Activated naive CD8-positive, alpha-beta T cell (primary cell): Measurements from ENCODE around the gene DENND1A.
A peak's percentile ranks its signal among the peaks of the same experiment; 100 is the strongest.
"Not testable (repeated sequence)": the region's sequence is repeated elsewhere in the genome, so short reads cannot be mapped to it uniquely, and the experiment has no call there.

ENCODE experiments used
- H3K27ac Mint-ChIP-seq: one replicate; pipeline ENCODE4 v1.8.0; 2021; ENCODE audit warnings: mixed read lengths
- H3K27me3 Mint-ChIP-seq: one replicate; pipeline ENCODE4 v1.8.0; 2021; ENCODE audit warnings: mixed read lengths
- H3K36me3 Mint-ChIP-seq: one replicate; pipeline ENCODE4 v1.8.0; 2021; ENCODE audit warnings: mixed read lengths
- H3K4me1 Mint-ChIP-seq: one replicate; pipeline ENCODE4 v1.8.0; 2021; ENCODE audit warnings: low read depth, mixed read lengths
- H3K4me3 Mint-ChIP-seq: one replicate; pipeline ENCODE4 v1.8.0; 2021; ENCODE audit warnings: mild to moderate bottlenecking, mixed read lengths
- H3K9me3 Mint-ChIP-seq: one replicate; pipeline ENCODE4 v1.8.0; 2021; ENCODE audit warnings: low read depth, mixed read lengths

The DENND1A gene, protein sequence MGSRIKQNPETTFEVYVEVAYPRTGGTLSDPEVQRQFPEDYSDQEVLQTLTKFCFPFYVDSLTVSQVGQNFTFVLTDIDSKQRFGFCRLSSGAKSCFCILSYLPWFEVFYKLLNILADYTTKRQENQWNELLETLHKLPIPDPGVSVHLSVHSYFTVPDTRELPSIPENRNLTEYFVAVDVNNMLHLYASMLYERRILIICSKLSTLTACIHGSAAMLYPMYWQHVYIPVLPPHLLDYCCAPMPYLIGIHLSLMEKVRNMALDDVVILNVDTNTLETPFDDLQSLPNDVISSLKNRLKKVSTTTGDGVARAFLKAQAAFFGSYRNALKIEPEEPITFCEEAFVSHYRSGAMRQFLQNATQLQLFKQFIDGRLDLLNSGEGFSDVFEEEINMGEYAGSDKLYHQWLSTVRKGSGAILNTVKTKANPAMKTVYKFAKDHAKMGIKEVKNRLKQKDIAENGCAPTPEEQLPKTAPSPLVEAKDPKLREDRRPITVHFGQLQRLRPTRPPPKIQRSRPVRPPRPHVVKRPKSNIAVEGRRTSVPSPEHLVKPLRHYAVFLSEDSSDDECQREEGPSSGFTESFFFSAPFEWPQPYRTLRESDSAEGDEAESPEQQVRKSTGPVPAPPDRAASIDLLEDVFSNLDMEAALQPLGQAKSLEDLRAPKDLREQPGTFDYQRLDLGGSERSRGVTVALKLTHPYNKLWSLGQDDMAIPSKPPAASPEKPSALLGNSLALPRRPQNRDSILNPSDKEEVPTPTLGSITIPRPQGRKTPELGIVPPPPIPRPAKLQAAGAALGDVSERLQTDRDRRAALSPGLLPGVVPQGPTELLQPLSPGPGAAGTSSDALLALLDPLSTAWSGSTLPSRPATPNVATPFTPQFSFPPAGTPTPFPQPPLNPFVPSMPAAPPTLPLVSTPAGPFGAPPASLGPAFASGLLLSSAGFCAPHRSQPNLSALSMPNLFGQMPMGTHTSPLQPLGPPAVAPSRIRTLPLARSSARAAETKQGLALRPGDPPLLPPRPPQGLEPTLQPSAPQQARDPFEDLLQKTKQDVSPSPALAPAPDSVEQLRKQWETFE

DNA sequence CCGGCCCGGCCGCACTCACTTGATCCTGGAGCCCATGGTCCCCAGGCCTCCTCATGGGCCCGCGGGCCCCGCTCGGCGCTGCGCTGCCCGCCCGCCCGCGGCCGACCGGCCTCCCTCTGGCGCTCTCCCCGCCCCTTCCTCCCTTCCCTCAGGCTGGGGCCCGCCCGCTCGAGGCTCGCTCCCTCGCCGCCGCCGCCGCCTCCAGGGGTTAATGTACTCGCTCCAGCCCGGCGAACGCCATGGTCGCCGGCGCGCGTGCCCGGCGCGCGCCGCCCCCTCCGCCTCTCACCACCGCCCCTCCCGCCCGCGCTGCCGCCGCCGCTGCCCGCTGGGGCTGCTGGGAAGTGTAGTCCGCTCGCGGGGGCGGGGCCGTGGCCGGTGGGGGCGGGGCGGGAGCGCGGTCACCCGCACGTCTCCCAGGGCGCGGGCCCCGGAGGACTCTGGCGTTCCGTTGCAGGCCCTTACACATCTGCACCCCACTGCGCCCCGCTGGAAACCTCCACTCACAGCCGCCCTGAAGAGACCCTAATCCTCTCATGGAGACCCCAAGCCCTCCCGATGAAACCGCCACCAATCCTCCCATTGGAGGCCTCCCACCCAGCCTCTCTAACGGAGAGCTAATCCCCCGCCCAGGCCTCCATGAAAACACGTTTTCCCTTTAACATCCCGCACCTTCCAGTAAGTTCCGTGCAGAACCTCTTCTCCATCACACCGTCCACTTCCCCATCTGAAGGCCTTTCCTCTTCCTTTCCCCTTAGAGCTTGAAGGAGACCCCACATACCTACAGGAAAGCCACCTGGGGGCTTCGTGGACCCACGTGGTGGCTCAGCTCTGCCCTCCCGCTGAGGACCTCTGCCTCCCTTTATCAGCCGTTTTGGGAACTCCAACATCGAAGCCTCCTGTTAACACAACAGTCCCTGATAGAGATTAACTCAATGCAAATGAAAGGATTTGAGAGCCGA is at the start of gene DENND1A:
Gene DENND1A (minus strand): TSS at position 257 of the 962 bp plus-strand sequence. CDS start 221 bp downstream, at position 36.
- peaks cover 36% of the 10 kb centered on the region for H3K4me1 Mint-ChIP-seq
- H3K36me3 Mint-ChIP-seq: no peaks in the 10 kb centered on the region
- no peaks in the 10 kb centered on the region for H3K9me3 Mint-ChIP-seq
- peak within 1 kb of the TSS; percentile 90 for H3K4me3 Mint-ChIP-seq
- H3K27ac Mint-ChIP-seq: peak within 1 kb of the TSS; percentile 87
- H3K27me3 Mint-ChIP-seq: no peaks in the 10 kb centered on the region

DNA sequence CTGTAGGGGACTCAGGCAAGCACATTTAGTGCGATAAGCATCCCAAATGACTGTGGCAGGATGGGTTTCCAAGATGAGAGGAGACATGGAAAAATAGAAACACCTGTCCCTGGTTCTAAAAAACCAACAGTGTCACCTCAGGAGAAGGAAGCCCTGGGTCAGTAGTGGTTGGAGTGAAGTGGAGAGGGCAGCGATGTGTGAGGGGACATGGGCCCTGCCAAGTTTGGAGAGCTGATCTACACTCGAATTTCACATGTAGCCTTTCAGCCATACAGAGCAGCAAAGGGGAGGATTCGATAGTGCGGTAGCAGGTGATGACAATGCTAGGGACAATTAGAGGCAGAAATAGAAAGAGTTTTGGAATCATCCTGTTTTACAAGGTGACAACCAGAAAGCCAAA is 49.1 kb upstream of the DENND1A start:
- Mint-ChIP-seq H3K4me3 (no peak overlapping the region), H3K36me3 (no peaks in the 10 kb centered on the region), H3K9me3 (no peaks in the 10 kb centered on the region), H3K4me1 (no peaks in the 10 kb centered on the region), H3K27me3 (peaks cover 11% of the 10 kb centered on the region), H3K27ac (no peak overlapping the region)

DNA sequence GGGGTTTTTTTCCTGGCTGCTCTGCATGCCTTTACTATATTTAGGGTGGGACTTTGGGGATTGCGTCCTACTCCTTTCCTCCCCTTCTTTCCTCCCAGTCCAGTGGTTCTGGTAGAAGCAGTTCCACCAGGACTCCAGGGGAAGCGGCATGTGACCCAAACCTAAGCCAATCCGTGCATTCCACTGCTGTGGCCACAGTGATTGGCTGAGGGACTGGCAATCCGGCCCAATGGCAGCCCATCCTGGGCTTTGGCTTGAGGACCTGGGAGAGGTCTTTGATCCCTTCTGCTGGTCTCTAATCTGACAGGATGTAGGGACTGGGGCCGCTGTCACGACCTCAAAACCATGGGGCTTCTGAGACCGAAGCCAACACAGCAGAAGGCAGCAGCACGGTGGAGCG is 46.7 kb upstream of the DENND1A start:
- H3K36me3 Mint-ChIP-seq, H3K27ac Mint-ChIP-seq, H3K4me3 Mint-ChIP-seq, H3K4me1 Mint-ChIP-seq, H3K9me3 Mint-ChIP-seq: not testable (repeated sequence)
- H3K27me3 Mint-ChIP-seq: peaks cover 11% of the 10 kb centered on the region

DNA sequence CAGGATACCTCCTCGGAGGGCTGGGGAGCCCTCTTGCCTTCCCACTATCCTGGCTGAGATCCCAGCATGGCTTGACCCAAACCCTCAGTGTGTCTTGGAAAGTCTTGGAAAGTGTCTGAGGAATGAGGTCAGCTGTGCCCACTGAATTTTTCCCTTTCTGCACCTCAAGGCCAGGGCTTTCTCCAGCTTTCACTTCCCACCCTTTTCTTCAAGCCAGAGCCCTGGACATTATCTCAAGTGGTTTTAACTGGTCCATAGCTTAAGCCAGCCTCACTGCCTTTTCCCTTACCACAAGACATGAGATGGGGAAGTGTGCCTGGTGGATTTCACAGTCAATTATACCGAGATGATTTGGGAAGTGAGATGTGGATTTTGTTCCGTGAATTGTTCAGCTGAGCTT is 45.9 kb upstream of the DENND1A start:
- Mint-ChIP-seq H3K36me3 (no peaks in the 10 kb centered on the region), H3K9me3 (no peaks in the 10 kb centered on the region), H3K27me3 (peaks cover 8% of the 10 kb centered on the region), H3K4me3 (no peak overlapping the region), H3K27ac (no peak overlapping the region), H3K4me1 (no peaks in the 10 kb centered on the region)

DNA sequence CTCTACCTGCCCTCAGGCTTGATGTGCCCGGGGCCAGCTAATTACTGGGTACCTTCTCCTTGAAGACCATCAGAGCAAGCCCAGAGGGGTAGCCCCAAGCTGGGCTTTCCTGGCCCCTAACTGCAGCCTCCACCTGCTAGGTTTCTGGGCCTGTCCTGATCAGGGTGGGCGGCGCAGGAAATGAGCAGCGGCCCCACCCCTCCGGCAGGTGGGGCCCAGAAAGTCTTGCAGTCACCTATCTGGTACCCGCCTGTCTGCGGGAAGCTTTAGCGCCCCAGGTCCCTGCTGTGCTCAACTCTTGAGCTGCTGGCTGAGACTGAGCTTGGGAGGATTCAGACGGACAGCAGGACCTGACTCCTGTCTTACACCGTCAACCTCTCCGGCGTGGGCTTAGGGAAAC is 44.5 kb upstream of the DENND1A start:
- peaks cover 6% of the 10 kb centered on the region for H3K27me3 Mint-ChIP-seq

DNA sequence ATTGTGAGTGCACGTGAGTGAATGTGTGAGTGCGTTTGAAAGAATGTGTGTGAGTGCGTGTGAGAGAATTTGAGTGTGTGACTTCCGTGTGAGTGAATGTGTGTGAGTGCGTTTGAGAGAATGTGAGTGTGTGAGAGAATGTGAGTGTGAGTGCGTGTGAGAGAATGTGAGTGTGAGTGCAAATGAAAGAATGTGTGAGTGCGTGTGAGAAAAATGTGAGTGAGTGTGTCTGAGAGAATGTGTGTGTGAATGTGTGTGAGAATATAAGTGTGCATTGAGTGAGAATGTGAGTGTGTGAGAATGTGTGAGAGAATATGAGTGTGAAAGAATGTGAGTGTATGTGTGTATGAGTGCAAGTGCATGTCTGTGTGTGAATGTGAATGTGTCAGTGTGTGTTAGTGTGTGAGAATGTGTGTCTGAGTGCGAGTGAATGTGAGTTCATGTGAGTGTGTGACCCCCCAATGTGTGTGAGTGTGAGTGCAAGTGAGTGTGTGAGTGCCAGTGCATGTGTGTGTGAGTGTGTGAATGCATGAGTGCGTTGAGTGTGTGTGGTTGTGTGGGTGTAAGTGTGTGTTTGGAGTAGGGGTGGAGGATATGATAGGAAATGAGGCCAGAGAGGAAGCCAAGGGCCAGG is 43.8 kb upstream of the DENND1A start:
- Mint-ChIP-seq H3K4me3 (no peak overlapping the region), H3K27me3 (peaks cover 6% of the 10 kb centered on the region), H3K36me3 (no peaks in the 10 kb centered on the region), H3K9me3 (no peaks in the 10 kb centered on the region), H3K27ac (no peak overlapping the region), H3K4me1 (no peaks in the 10 kb centered on the region)

More for the DNA sequence above, 44.5 kb upstream of the DENND1A start:
- Mint-ChIP-seq H3K9me3 (no peaks in the 10 kb centered on the region), H3K27ac (no peak overlapping the region), H3K36me3 (no peaks in the 10 kb centered on the region), H3K4me3 (no peak overlapping the region), H3K4me1 (no peaks in the 10 kb centered on the region)

DNA sequence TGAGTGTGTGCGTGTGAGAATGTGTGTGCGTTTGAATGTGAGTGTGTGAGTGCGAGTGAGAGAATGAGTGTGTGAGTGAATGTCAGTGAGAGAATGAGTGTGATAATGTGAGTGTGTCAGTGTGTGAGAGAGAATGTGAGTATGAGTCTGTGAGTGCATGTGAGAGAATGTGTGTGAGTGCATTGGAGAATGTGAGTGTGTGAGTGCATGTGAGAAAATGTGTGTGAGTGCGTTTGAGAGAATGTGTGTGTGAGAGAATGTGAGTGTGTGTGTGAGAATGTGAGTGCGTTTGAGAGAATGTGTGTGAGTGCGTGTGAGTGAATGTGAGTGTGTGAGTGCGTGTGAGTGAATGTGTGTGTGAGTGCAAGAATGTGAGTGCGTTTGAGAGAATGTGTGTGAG is 42.7 kb upstream of the DENND1A start:
- Mint-ChIP-seq H3K9me3 (no peaks in the 10 kb centered on the region), H3K36me3 (no peaks in the 10 kb centered on the region), H3K4me1 (no peaks in the 10 kb centered on the region), H3K27ac (no peak overlapping the region), H3K27me3 (peaks cover 7% of the 10 kb centered on the region), H3K4me3 (no peak overlapping the region)

DNA sequence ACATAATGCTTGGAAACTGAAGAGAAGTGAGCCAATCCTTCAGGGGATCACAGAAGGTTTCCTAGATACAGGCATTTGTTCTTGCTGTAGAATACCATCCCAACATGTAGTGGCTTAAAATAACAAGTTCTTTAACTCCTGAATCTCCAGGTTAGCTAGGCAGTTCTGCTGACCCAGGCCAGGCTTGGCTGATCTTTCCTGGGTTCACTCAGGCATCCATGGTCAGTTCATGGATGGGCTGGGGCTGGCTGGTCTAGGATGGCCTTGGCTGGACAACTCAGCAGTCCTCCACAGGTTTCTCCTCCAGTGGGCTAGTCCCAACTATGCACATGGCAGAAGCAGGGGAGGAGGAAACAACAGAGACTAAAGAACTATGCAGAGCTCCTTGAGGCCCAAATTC is 37.4 kb upstream of the DENND1A start:
- Mint-ChIP-seq H3K27me3 (peaks cover 17% of the 10 kb centered on the region), H3K36me3 (no peaks in the 10 kb centered on the region), H3K4me3 (no peak overlapping the region), H3K9me3 (no peaks in the 10 kb centered on the region), H3K27ac (no peak overlapping the region), H3K4me1 (peaks cover 5% of the 10 kb centered on the region)

DNA sequence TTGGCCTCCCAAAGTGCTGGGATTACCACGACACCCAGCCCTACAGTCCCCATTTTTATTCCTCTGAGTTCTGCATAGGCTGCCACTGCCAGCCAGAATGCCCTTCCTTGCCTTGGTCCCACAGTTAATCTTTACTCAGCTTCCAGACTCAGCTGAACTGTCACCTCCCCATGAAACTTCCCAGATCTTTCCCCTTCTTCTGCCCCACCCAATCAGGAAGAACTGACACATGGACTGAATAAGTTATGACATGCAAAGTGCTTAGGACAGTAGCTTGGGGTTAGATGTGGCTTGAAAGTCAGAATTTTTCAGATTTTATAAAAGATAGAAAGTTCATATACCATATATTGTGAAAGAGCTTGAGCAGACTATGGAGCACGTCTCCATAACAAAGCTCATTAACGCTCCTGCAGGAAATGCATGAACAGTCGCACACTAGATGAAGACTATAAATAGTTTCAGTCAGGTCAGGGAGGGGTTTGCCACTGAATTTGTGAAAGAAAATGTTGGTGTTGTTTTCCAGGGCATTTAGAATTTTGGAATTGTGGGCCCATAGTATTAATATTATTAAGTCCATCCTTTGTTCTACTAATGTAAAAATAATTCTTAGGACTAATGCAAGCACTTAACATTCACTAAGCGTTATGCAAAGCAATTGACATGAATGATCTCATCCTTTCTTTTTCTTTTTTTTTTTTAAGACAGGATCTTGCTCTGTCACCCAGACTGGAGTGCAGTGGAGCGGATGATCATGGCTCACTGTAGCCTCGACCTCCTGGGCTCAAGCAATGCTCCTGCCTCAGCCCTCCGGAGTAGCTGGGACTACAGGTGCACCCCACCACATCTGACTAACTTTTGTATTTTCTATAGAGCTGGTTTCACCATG is 36.1 kb upstream of the DENND1A start:
- no peak overlapping the region for H3K4me3 Mint-ChIP-seq
- peaks cover 17% of the 10 kb centered on the region for H3K27me3 Mint-ChIP-seq
- no peaks in the 10 kb centered on the region for H3K9me3 Mint-ChIP-seq
- H3K27ac Mint-ChIP-seq: no peak overlapping the region
- peaks cover 5% of the 10 kb centered on the region for H3K4me1 Mint-ChIP-seq
- H3K36me3 Mint-ChIP-seq: no peaks in the 10 kb centered on the region

DNA sequence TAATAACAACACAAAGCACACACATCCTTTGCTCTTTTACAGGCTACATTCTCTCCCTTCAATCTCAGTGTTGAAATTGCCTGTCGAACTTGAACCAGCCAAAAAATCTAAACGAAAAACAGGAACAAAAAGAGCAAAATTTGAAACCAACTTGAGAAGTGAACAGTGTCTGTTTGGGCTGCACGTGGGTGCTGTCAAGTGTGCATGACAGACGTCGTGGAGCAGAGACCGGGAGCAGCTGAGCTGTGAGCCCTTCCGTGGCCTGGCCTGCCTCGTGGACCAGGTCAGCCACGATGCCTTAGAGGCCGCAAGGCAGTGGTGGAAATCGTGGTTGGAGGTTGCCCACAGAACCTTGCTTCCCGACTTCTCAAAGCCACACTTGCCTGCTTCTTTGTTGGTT is 34.8 kb upstream of the DENND1A start:
- H3K27me3 Mint-ChIP-seq: peaks cover 14% of the 10 kb centered on the region
- no peaks in the 10 kb centered on the region for H3K36me3 Mint-ChIP-seq
- H3K4me3 Mint-ChIP-seq: no peak overlapping the region
- H3K9me3 Mint-ChIP-seq: no peaks in the 10 kb centered on the region
- no peak overlapping the region for H3K27ac Mint-ChIP-seq
- peaks cover 5% of the 10 kb centered on the region for H3K4me1 Mint-ChIP-seq

DNA sequence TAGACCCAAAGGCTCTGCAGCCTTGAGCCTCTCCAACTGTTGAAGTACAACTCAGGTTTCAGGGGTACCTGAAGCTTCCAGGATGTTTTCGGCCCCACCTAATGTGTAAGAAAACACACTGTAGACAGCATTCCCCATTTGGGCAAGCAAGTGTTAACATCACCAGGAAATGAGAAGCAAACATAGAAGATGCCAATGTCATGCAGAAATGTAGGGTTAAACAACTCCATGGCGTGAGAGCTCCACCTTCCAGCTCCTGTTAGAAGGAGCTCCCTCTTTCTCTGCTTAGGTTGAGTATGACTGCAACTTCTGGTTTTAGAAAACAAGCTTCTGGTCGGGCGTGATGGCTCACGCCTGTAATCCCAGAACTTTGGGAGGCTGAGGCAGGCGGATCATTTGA is 31.0 kb upstream of the DENND1A start:
- Mint-ChIP-seq H3K27ac (no peak overlapping the region), H3K36me3 (no peaks in the 10 kb centered on the region), H3K9me3 (no peaks in the 10 kb centered on the region), H3K27me3 (peaks cover 15% of the 10 kb centered on the region), H3K4me3 (no peak overlapping the region), H3K4me1 (peaks cover 5% of the 10 kb centered on the region)

DNA sequence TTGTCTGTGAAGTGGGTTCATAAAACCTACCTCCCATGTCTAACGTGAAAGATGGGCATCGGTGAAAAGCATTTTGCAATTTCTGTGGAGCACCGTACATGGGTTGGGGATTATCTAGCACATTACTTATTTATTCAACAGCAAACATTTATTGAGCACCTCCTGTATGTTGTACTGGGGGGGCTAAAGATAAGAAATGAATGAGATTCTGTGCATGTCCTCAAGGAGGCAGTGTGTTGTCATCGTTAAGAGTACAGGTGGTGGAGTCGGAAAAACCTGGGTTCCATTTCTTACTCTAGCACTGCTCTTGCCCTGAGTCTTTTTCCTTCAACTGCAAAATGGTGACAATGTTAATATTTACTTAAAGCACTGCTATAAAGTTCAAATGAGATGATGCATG is 30.4 kb upstream of the DENND1A start:
- H3K27me3 Mint-ChIP-seq: peaks cover 12% of the 10 kb centered on the region
- peaks cover 2% of the 10 kb centered on the region for H3K4me1 Mint-ChIP-seq

DNA sequence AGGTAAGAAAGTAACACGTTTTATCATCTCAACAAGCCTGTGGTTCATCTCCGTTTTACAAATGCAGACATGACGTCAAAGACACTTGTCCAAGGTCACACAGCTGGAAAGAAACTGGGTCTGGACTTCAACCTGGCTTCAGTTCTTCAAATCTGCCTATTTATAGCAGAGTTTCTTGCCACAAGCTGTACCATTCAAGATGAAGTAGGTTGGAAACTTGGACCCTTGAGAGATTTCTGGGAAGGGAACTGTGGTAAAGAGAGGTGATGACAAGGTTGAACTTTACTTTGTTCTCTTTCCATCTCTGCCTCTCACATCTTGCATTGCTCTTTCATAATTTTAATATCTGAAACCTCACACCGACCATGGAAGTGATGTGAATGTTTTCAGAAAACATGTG is 29.9 kb upstream of the DENND1A start:
- no peaks in the 10 kb centered on the region for H3K36me3 Mint-ChIP-seq
- no peaks in the 10 kb centered on the region for H3K9me3 Mint-ChIP-seq
- no peak overlapping the region for H3K27ac Mint-ChIP-seq
- H3K4me3 Mint-ChIP-seq: no peak overlapping the region
- H3K27me3 Mint-ChIP-seq: peaks cover 9% of the 10 kb centered on the region
- peaks cover 2% of the 10 kb centered on the region for H3K4me1 Mint-ChIP-seq

More for the DNA sequence above, 30.4 kb upstream of the DENND1A start:
- H3K4me3 Mint-ChIP-seq: no peak overlapping the region
- no peaks in the 10 kb centered on the region for H3K36me3 Mint-ChIP-seq
- H3K27ac Mint-ChIP-seq: no peak overlapping the region
- H3K9me3 Mint-ChIP-seq: no peaks in the 10 kb centered on the region
